ENCODE data around the gene ARFIP1. TPM values are rescaled to one million over a fixed set of nuclear protein-coding genes. Genes with fewer than 3 reads are reported as not detected.

Gene ARFIP1
- total and polyA plus RNA-seq, 2 of the 8 experiments (the other 6 are each of a cell fraction or from before 2014, with no cell fraction given) = 13.5 to 38.0 TPM

- no peak overlapping the region for H3K23ac ChIP-seq (ENCODE audit: insufficient read length)
Observed at GRCh38 chr4:152864361-152864760, 84.6 kb downstream of the ARFIP1 start.

More at GRCh38 chr4:152864361-152864760, 84.6 kb downstream of the ARFIP1 start:
- no peak overlapping the region for H4K5ac ChIP-seq (ENCODE audit: insufficient read length, low read depth, low read length)
- no peak for FAIRE-seq
- H2AFZ ChIP-seq (ENCODE audit: low read length) = no peak overlapping the region
- H3K9ac ChIP-seq (replicated peaks in 1 of 4; ENCODE audit: extremely low read depth in 1 of 4, low read depth in 3 of 4, low read length in 3 of 4) = no peak overlapping the region
- 87% methylated on average over 2 of the region's 2 CpGs; no CpG with 5 or more reads in 1 of the 2 experiments for WGBS, 2 experiments (ENCODE audit: extremely low coverage in 1 of 2, insufficient coverage in 1 of 2, insufficient read length in 1 of 2, insufficient replicate concordance in 2 of 2, low coverage in 1 of 2, low lambda C conversion rate in 2 of 2, missing lambda C conversion rate in 1 of 2)
- H3K4me2 ChIP-seq (ENCODE audit: insufficient read depth in 1 of 2, low read depth in 2 of 2, low read length in 2 of 2) = no peak overlapping the region
- no peak overlapping the region for H3K4ac ChIP-seq (replicated peaks; ENCODE audit: insufficient read length, low read depth, low read length)
- no peak overlapping the region for H2BK12ac ChIP-seq (ENCODE audit: low read depth, low read length)
- no peaks in the 10 kb centered on the region for H4K20me1 ChIP-seq (replicated peaks in 1 of 2; ENCODE audit: control insufficient read depth in 1 of 2, insufficient read depth in 2 of 2, low read length in 2 of 2)
- H2AK5ac ChIP-seq (ENCODE audit: low read depth, low read length) = no peak overlapping the region
- H4K8ac ChIP-seq (ENCODE audit: extremely low read depth, insufficient read depth, low read length) = no peak overlapping the region
- TF ChIP-seq KDM5A (IDR thresholded peaks at IDR 0.05; ENCODE audit: low read length) (no peak), SP1 (IDR thresholded peaks at IDR 0.05; ENCODE audit: low read depth, low read length) (no peak), POLR2A (IDR thresholded peaks at IDR 0.05; ENCODE audit: control extremely low read depth in 1 of 2, low read depth in 2 of 2, low read length in 2 of 2) (no peak), CTBP2 (IDR thresholded peaks at IDR 0.05; ENCODE audit: borderline replicate concordance, insufficient read depth, insufficient read length, low read length) (no peak), POLR2AphosphoS5 (IDR thresholded peaks at IDR 0.05; ENCODE audit: low read depth, low read length) (no peak), NRF1 (IDR thresholded peaks at IDR 0.05; ENCODE audit: low read depth, low read length) (no peak), KDM4A (IDR thresholded peaks at IDR 0.05; ENCODE audit: low read depth, low read length, severe bottlenecking) (no peak)
- TF ChIP-seq, protein P1, sequence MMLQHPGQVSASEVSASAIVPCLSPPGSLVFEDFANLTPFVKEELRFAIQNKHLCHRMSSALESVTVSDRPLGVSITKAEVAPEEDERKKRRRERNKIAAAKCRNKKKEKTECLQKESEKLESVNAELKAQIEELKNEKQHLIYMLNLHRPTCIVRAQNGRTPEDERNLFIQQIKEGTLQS (IDR thresholded peaks at IDR 0.05; ENCODE audit: insufficient read depth, low read depth, low read length) = no peak
- H3K27ac ChIP-seq (ENCODE audit: low read depth, low read length) = no peak overlapping the region
- H3K18ac ChIP-seq (ENCODE audit: extremely low read depth, low read length) = no peak overlapping the region
- DNase-seq (ENCODE audit: low read depth in 1 of 2, low spot score in 2 of 2) = no peak
- no peak overlapping the region for H2BK15ac ChIP-seq (ENCODE audit: low read length)
- no peak overlapping the region for H3K14ac ChIP-seq (ENCODE audit: insufficient read length)
- H2BK20ac ChIP-seq (ENCODE audit: low read length) = no peak overlapping the region
- POLR2A ChIA-PET (ENCODE audit: partially characterized antibody) = interaction anchor here (0.9 kb wide), 1 partner anchor 133 kb away, joined by 4 read pairs; no protein-coding TSS in a partner anchor
- CTCF ChIA-PET (ENCODE audit: partially characterized antibody) = interaction anchor here (1.2 to 1.7 kb wide), 2 partner anchors 13 to 219 kb away, joined by 3 to 4 read pairs; no protein-coding TSS in a partner anchor
- H2BK120ac ChIP-seq (replicated peaks; ENCODE audit: low read depth, low read length) = no peak overlapping the region
- no peak overlapping the region for H3K56ac ChIP-seq (replicated peaks; ENCODE audit: insufficient read length, low read depth, low read length)
- no peak overlapping the region for H4K91ac ChIP-seq (replicated peaks; ENCODE audit: insufficient read length, low read length)
- peaks cover 0 to 10% (median 2%) of the 10 kb centered on the region in 4 experiments; a peak in 4 of 8 replicates for H3K36me3 ChIP-seq (ENCODE audit: control insufficient read depth in 2 of 4, insufficient read depth in 4 of 4, low read length in 3 of 4)
- H3K4me1 ChIP-seq (replicated peaks in 1 of 4; ENCODE audit: control insufficient read depth in 3 of 4, insufficient read depth in 4 of 4, low read length in 3 of 4) = peaks cover 0 to 4% (median 0%) of the 10 kb centered on the region in 4 experiments; a peak in 1 of 7 replicates
- no peaks in the 10 kb centered on the region for H3K79me2 ChIP-seq (ENCODE audit: control insufficient read depth in 1 of 2, insufficient read depth in 2 of 2, low read length in 2 of 2)
- no peaks in the 10 kb centered on the region for H3K79me1 ChIP-seq (ENCODE audit: low read depth, low read length)
- no peaks in the 10 kb centered on the region for H3K23me2 ChIP-seq (ENCODE audit: low read depth, low read length)
- no peak overlapping the region for H3K4me3 ChIP-seq (ENCODE audit: extremely low read depth in 1 of 4, insufficient read depth in 2 of 4, low read depth in 3 of 4, low read length in 4 of 4)
- H2BK5ac ChIP-seq (ENCODE audit: low read depth, low read length) = no peak overlapping the region
- no peaks in the 10 kb centered on the region for H3K27me3 ChIP-seq (replicated peaks in 1 of 4; ENCODE audit: control insufficient read depth in 3 of 4, extremely low read depth in 1 of 4, insufficient read depth in 3 of 4, low read length in 3 of 4)
- peaks cover 0 to 12% of the 10 kb centered on the region in 2 experiments; a peak in 2 of 4 replicates for H3K9me3 ChIP-seq (ENCODE audit: insufficient read depth in 2 of 2, low read depth in 1 of 2, low read length in 1 of 2)
